K562 (cell line): ENCODE measurements around the gene PTK6.

ENCODE experiments used
- MAFF ChIP-seq: IDR thresholded peaks from 2 replicates; pipeline ENCODE4 v1.6.1; 2012; ENCODE audit warnings: low read length, improper control_type of control experiment
- NFE2 ChIP-seq: IDR thresholded peaks from 2 replicates; pipeline ENCODE4 v1.6.1; 2014; ENCODE audit warnings: antibody characterized with exemption, low read depth
- TARDBP ChIP-seq: fragments of 450-650 bp; IDR thresholded peaks from 2 replicates; pipeline ENCODE4 v1.6.1; 2016
- TF ChIP-seq, protein P1 (sequence below): fragments of 250-450 bp; sonication (Bioruptor Pico); IDR thresholded peaks from 2 replicates; pipeline ENCODE4 v1.5.0; 2020; ENCODE audit warnings: mild to moderate bottlenecking
- TF ChIP-seq, protein P2 (sequence below), 3 experiments: IDR thresholded peaks in 2 of 3; conservative IDR thresholded peaks in 1 of 3; 2 replicates each; pipeline ENCODE4 v1.5.1; 2011 to 2012; ENCODE audit warnings: low read length in 3 of 3, mild to moderate bottlenecking in 3 of 3, control low read depth in 2 of 3, improper control_type of control experiment in 1 of 3, inconsistent platforms in 1 of 3, low read depth in 1 of 3, mixed read lengths in 1 of 3, moderate library complexity in 1 of 3; ENCODE audit not compliant: insufficient read depth in 2 of 3

DNA sequence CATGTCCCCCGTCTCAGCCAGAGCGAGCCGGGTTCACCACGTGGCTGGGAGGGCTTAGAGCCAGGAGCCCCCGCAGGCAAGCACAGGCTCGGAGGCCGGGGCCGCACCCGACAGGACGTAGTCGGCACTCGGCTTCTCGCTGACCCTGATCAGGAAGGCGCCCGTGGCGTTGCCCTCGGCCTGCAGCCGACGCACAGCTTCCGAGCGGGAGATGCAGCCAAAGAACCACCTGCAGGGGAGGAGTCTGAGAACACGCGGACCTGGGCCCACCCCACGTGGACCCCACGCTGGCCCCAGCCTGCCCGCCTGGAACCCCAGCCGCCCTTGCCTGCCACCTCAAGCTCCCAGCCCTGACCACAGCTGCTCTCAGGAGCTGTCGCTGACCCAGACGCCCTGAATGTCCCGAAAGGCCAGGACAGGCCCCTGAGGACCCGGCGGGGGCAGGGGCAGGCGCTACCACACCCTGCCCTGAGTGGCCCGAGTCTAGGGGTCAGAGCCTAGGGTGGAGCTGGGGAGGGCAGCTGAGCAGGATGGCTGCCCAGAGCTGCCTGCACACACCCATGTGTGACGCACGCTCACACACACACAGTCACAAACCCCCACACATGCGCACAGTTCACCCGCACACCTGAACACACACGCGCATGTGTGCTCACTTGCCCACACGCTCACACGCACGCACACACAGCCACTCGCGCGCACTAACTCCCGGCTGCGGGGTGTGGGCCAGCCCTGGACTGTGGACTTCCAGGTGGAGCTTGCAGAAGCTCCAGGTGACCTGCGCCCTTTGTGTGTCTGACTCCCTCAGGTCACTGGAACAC is 2.1 kb downstream of the PTK6 start:
- TF ChIP-seq NFE2 (no peak), TARDBP (no peak), MAFF (no peak)
- TF ChIP-seq, protein P1, sequence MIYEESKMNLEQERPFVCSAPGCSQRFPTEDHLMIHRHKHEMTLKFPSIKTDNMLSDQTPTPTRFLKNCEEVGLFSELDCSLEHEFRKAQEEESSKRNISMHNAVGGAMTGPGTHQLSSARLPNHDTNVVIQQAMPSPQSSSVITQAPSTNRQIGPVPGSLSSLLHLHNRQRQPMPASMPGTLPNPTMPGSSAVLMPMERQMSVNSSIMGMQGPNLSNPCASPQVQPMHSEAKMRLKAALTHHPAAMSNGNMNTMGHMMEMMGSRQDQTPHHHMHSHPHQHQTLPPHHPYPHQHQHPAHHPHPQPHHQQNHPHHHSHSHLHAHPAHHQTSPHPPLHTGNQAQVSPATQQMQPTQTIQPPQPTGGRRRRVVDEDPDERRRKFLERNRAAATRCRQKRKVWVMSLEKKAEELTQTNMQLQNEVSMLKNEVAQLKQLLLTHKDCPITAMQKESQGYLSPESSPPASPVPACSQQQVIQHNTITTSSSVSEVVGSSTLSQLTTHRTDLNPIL (CRISPR knock-in tag) = no peak
- TF ChIP-seq, protein P2, sequence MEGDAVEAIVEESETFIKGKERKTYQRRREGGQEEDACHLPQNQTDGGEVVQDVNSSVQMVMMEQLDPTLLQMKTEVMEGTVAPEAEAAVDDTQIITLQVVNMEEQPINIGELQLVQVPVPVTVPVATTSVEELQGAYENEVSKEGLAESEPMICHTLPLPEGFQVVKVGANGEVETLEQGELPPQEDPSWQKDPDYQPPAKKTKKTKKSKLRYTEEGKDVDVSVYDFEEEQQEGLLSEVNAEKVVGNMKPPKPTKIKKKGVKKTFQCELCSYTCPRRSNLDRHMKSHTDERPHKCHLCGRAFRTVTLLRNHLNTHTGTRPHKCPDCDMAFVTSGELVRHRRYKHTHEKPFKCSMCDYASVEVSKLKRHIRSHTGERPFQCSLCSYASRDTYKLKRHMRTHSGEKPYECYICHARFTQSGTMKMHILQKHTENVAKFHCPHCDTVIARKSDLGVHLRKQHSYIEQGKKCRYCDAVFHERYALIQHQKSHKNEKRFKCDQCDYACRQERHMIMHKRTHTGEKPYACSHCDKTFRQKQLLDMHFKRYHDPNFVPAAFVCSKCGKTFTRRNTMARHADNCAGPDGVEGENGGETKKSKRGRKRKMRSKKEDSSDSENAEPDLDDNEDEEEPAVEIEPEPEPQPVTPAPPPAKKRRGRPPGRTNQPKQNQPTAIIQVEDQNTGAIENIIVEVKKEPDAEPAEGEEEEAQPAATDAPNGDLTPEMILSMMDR (IDR thresholded peaks at IDR 0.05 in 2 of 3, conservative IDR thresholded peaks at IDR 0.05 in 1 of 3; ENCODE audit: insufficient read depth in 2 of 3, low read depth in 1 of 3, low read length in 3 of 3) = no peak
